SU-DHL-6 (cell line): ENCODE data around the gene STIM2.

ENCODE experiments used
- H2AFZ ChIP-seq: fragments of 200-600 bp; sonication (generic); 2 replicates; pipeline ENCODE4 v1.6.1; 2014; ENCODE audit warnings: low read depth, mild to moderate bottlenecking, moderate library complexity, mixed read lengths, antibody characterized with exemption, low read length; ENCODE audit not compliant: severe bottlenecking
- H3F3A ChIP-seq: fragments of 200-600 bp; shearing (Covaris generic); 2 replicates; pipeline ENCODE4 v1.6.0; 2016; ENCODE audit warnings: antibody characterized with exemption, mild to moderate bottlenecking; ENCODE audit not compliant: insufficient read depth
- H3K27ac ChIP-seq: fragments of 200-600 bp; sonication (generic); 2 replicates; pipeline ENCODE4 v1.5.1; 2016; ENCODE audit warnings: low read depth, mild to moderate bottlenecking, low read length, moderate library complexity, mixed read lengths
- H3K27me3 ChIP-seq: fragments of 200-600 bp; sonication (generic), shearing (Covaris generic); 2 replicates; pipeline ENCODE4 v1.6.0; 2014; ENCODE audit warnings: mild to moderate bottlenecking, low read length
- H3K36me3 ChIP-seq: fragments of 200-600 bp; sonication (generic); 2 replicates; pipeline ENCODE4 v1.6.1; 2014; ENCODE audit warnings: mild to moderate bottlenecking, low read length, mixed read lengths
- H3K4me2 ChIP-seq: fragments of 300-600, 200-600 bp; shearing (Covaris generic), sonication (generic); 2 replicates; pipeline ENCODE4 v1.6.0; 2014; ENCODE audit warnings: low read length, low read depth, mild to moderate bottlenecking; ENCODE audit not compliant: poor library complexity, severe bottlenecking
- H3K4me3 ChIP-seq: fragments of 200-600 bp; sonication (generic); 2 replicates; pipeline ENCODE4 v1.5.1; 2014; ENCODE audit warnings: antibody characterized with exemption, low read length, mild to moderate bottlenecking, mixed read lengths; ENCODE audit not compliant: insufficient read depth, poor library complexity, severe bottlenecking
- H3K79me2 ChIP-seq: fragments of 200-600 bp; sonication (generic); 2 replicates; pipeline ENCODE4 v1.6.1; 2014; ENCODE audit warnings: mild to moderate bottlenecking, low read length, moderate library complexity; ENCODE audit not compliant: insufficient read depth
- H3K9ac ChIP-seq: fragments of 200-600 bp; sonication (generic); 2 replicates; pipeline ENCODE4 v1.7.0; 2014; ENCODE audit warnings: mild to moderate bottlenecking, low read length
- H3K9me2 ChIP-seq: fragments of 200-600 bp; sonication (generic); replicated peaks from 2 replicates; pipeline ENCODE4 v1.6.1; 2014; ENCODE audit warnings: low read length; ENCODE audit not compliant: insufficient read depth
- H3K9me3 ChIP-seq: fragments of 200-600 bp; sonication (generic); 2 replicates; pipeline ENCODE4 v1.6.1; 2014; ENCODE audit warnings: low read length, mixed read lengths; ENCODE audit not compliant: insufficient read depth
- H4K20me1 ChIP-seq: fragments of 200-600 bp; sonication (generic); 2 replicates; pipeline ENCODE4 v1.6.1; 2014; ENCODE audit warnings: low read depth, mild to moderate bottlenecking, antibody characterized with exemption, low read length, moderate library complexity, mixed read lengths
- CTCF ChIP-seq: fragments of 200-600 bp; sonication (generic); IDR thresholded peaks from one replicate; pipeline ENCODE4 v1.5.1; 2017; ENCODE audit warnings: antibody characterized with exemption, mild to moderate bottlenecking, low read length, moderate library complexity; ENCODE audit not compliant: insufficient read depth, poor library complexity, severe bottlenecking
- EZH2phosphoT487 ChIP-seq: fragments of 200-600 bp; sonication (generic), shearing (Covaris generic); conservative IDR thresholded peaks from 2 replicates; pipeline ENCODE4 v1.6.1; 2018; ENCODE audit warnings: mild to moderate bottlenecking, antibody characterized with exemption, low read length, moderate library complexity, mixed read lengths

The STIM2 gene

GRCh38 chr4:26930964-26931363, 70.3 kb downstream of the STIM2 start:
- no peak overlapping the region for H3K27ac ChIP-seq
- peaks cover 80% of the 10 kb centered on the region for H3K79me2 ChIP-seq
- peaks cover 18% of the 10 kb centered on the region; the same call in 1 of the 2 replicates for H3K36me3 ChIP-seq
- TF ChIP-seq EZH2phosphoT487, result no peak
- TF ChIP-seq CTCF, result no peak
- no peak overlapping the region for H2AFZ ChIP-seq
- no peaks in the 10 kb centered on the region for H3K9me2 ChIP-seq
- no peaks in the 10 kb centered on the region for H3K27me3 ChIP-seq
- H3K9me3 ChIP-seq, result no peaks in the 10 kb centered on the region
- peaks cover 34% of the 10 kb centered on the region for H3F3A ChIP-seq
- H3K4me3 ChIP-seq, result no peak overlapping the region
- H3K4me2 ChIP-seq, result no peak overlapping the region
- peaks cover 20% of the 10 kb centered on the region; the same call in 1 of the 2 replicates for H4K20me1 ChIP-seq
- H3K9ac ChIP-seq, result no peak overlapping the region

- H3K9me2 ChIP-seq, result no peaks in the 10 kb centered on the region
- no peak overlapping the region for H3K4me2 ChIP-seq
- H2AFZ ChIP-seq, result no peak overlapping the region
- H4K20me1 ChIP-seq, result peaks cover 25% of the 10 kb centered on the region; the same call in 1 of the 2 replicates
- H3K36me3 ChIP-seq, result peaks cover 18% of the 10 kb centered on the region; the same call in 1 of the 2 replicates
- peaks cover 85% of the 10 kb centered on the region for H3K79me2 ChIP-seq
- H3K27ac ChIP-seq, result no peak overlapping the region
- H3K4me3 ChIP-seq, result no peak overlapping the region
- TF ChIP-seq CTCF (no peak), EZH2phosphoT487 (no peak)
- H3F3A ChIP-seq, result peaks cover 38% of the 10 kb centered on the region
- no peaks in the 10 kb centered on the region for H3K9me3 ChIP-seq
- no peak overlapping the region for H3K9ac ChIP-seq
- no peaks in the 10 kb centered on the region for H3K27me3 ChIP-seq
Measured at GRCh38 chr4:26931451-26931850, 70.8 kb downstream of the STIM2 start.

- peaks cover 90% of the 10 kb centered on the region for H3K79me2 ChIP-seq
- H4K20me1 ChIP-seq, result peaks cover 26% of the 10 kb centered on the region; the same call in 1 of the 2 replicates
- H3K4me2 ChIP-seq, result no peak overlapping the region
- H3K9me2 ChIP-seq, result no peaks in the 10 kb centered on the region
- TF ChIP-seq CTCF, result no peak
- TF ChIP-seq EZH2phosphoT487, result no peak
- H3K9me3 ChIP-seq, result no peaks in the 10 kb centered on the region
- no peak overlapping the region for H3K27ac ChIP-seq
- H3K36me3 ChIP-seq, result peaks cover 18% of the 10 kb centered on the region; the same call in 1 of the 2 replicates
- H3K27me3 ChIP-seq, result no peaks in the 10 kb centered on the region
- no peak overlapping the region for H2AFZ ChIP-seq
- H3K9ac ChIP-seq, result no peak overlapping the region
- peaks cover 42% of the 10 kb centered on the region for H3F3A ChIP-seq
- H3K4me3 ChIP-seq, result no peak overlapping the region
Measured at GRCh38 chr4:26931966-26932365, 71.3 kb downstream of the STIM2 start.
